Loucy (cell line): ENCODE measurements around the gene LAMA5.

Experiments used
- H2AFZ ChIP-seq: fragments of 200-600 bp; sonication (generic); 2 replicates; pipeline ENCODE4 v1.6.0; 2016; ENCODE audit warnings: antibody characterized with exemption, mild to moderate bottlenecking, low read length, moderate library complexity
- H3F3A ChIP-seq: fragments of 200-600 bp; 2 replicates; pipeline ENCODE4 v1.6.0; 2016; ENCODE audit warnings: antibody characterized with exemption, low read depth, mild to moderate bottlenecking
- H3K27me3 ChIP-seq: fragments of 200-600 bp; sonication (generic); 2 replicates; pipeline ENCODE4 v1.6.1; 2014; ENCODE audit warnings: low read length, mild to moderate bottlenecking; ENCODE audit not compliant: insufficient read depth, poor library complexity, severe bottlenecking
- H3K36me3 ChIP-seq: fragments of 200-600 bp; sonication (generic); 2 replicates; pipeline ENCODE4 v1.6.1; 2016; ENCODE audit warnings: low read length; ENCODE audit not compliant: insufficient read depth
- H3K4me1 ChIP-seq: fragments of 200-600 bp; sonication (generic); 2 replicates; pipeline ENCODE4 v1.5.1; 2014; ENCODE audit warnings: low read length, mild to moderate bottlenecking; ENCODE audit not compliant: insufficient read depth, poor library complexity, severe bottlenecking
- H3K4me2 ChIP-seq: fragments of 200-600 bp; sonication (generic); 2 replicates; pipeline ENCODE4 v1.6.0; 2014; ENCODE audit warnings: antibody characterized with exemption, low read length, low read depth, mild to moderate bottlenecking; ENCODE audit not compliant: poor library complexity, severe bottlenecking
- H3K4me3 ChIP-seq: fragments of 200-600 bp; sonication (generic); 2 replicates; pipeline ENCODE4 v1.5.1; 2014; ENCODE audit warnings: low read length, mild to moderate bottlenecking, mixed read lengths; ENCODE audit not compliant: poor library complexity, severe bottlenecking
- H3K79me2 ChIP-seq: fragments of 200-600 bp; sonication (generic); 2 replicates; pipeline ENCODE4 v1.6.1; 2014; ENCODE audit warnings: low read length; ENCODE audit not compliant: insufficient read depth
- H3K9ac ChIP-seq: fragments of 200-600 bp; sonication (generic); 2 replicates; pipeline ENCODE4 v1.6.0; 2014; ENCODE audit warnings: mild to moderate bottlenecking, low read depth, low read length, moderate library complexity; ENCODE audit not compliant: poor library complexity, severe bottlenecking
- H3K9me2 ChIP-seq: fragments of 200-600 bp; sonication (generic); replicated peaks from 2 replicates; pipeline ENCODE4 v1.6.1; 2016; ENCODE audit warnings: low read depth, low read length, mixed read lengths
- H3K9me3 ChIP-seq: fragments of 200-600 bp; sonication (generic); 2 replicates; pipeline ENCODE4 v1.6.1; 2014; ENCODE audit warnings: mild to moderate bottlenecking, antibody characterized with exemption, low read length, low read depth; ENCODE audit not compliant: insufficient read depth
- H4K20me1 ChIP-seq: fragments of 200-600 bp; sonication (generic); 2 replicates; pipeline ENCODE4 v1.6.0; 2014; ENCODE audit warnings: antibody characterized with exemption, low read length, mild to moderate bottlenecking; ENCODE audit not compliant: insufficient read depth, poor library complexity, severe bottlenecking
- EZH2phosphoT487 ChIP-seq: fragments of 200-600 bp; IDR thresholded peaks from 2 replicates; pipeline ENCODE4 v1.6.1; 2018; ENCODE audit warnings: antibody characterized with exemption, mild to moderate bottlenecking, moderate library complexity, borderline replicate concordance
- TF ChIP-seq, protein P1 (sequence below): fragments of 200-600 bp; sonication (generic); conservative IDR thresholded peaks from 2 replicates; pipeline ENCODE4 v1.5.1; 2014; ENCODE audit warnings: mild to moderate bottlenecking, antibody characterized with exemption, low read length

The LAMA5 gene

DNA sequence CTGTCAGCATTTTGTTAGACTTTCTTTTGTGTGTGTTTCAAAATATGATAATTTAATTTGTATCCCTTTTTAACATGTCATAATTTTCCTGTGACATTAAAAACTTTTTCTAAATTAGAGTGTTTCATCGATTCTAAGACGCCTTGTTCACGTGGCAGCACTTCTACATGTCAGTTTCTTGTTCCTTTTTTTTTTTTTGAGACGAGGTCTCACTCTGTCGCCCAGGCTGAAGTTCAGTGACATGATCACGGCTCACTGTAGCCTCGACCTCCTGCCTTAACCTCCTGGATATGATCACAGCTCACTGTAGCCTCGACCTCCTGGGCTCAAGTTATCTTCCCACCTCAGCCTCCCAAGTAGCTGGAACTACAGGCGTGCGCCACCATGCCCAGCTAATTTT lies 91.9 kb downstream of the LAMA5 start:
- no peaks in the 10 kb centered on the region for H3K79me2 ChIP-seq
- H3K4me1 ChIP-seq = no peaks in the 10 kb centered on the region
- no peak overlapping the region for H2AFZ ChIP-seq
- TF ChIP-seq, protein P1, sequence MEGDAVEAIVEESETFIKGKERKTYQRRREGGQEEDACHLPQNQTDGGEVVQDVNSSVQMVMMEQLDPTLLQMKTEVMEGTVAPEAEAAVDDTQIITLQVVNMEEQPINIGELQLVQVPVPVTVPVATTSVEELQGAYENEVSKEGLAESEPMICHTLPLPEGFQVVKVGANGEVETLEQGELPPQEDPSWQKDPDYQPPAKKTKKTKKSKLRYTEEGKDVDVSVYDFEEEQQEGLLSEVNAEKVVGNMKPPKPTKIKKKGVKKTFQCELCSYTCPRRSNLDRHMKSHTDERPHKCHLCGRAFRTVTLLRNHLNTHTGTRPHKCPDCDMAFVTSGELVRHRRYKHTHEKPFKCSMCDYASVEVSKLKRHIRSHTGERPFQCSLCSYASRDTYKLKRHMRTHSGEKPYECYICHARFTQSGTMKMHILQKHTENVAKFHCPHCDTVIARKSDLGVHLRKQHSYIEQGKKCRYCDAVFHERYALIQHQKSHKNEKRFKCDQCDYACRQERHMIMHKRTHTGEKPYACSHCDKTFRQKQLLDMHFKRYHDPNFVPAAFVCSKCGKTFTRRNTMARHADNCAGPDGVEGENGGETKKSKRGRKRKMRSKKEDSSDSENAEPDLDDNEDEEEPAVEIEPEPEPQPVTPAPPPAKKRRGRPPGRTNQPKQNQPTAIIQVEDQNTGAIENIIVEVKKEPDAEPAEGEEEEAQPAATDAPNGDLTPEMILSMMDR = no peak
- no peak for TF ChIP-seq EZH2phosphoT487
- H3K27me3 ChIP-seq = no peaks in the 10 kb centered on the region
- H4K20me1 ChIP-seq = no peaks in the 10 kb centered on the region
- no peak overlapping the region for H3K4me3 ChIP-seq
- H3K4me2 ChIP-seq = no peak overlapping the region
- H3K9me3 ChIP-seq = no peaks in the 10 kb centered on the region
- H3K36me3 ChIP-seq = peaks cover 68% of the 10 kb centered on the region; the same call in 1 of the 2 replicates
- no peaks in the 10 kb centered on the region for H3F3A ChIP-seq
- H3K9ac ChIP-seq = no peak overlapping the region
- no peaks in the 10 kb centered on the region for H3K9me2 ChIP-seq

DNA sequence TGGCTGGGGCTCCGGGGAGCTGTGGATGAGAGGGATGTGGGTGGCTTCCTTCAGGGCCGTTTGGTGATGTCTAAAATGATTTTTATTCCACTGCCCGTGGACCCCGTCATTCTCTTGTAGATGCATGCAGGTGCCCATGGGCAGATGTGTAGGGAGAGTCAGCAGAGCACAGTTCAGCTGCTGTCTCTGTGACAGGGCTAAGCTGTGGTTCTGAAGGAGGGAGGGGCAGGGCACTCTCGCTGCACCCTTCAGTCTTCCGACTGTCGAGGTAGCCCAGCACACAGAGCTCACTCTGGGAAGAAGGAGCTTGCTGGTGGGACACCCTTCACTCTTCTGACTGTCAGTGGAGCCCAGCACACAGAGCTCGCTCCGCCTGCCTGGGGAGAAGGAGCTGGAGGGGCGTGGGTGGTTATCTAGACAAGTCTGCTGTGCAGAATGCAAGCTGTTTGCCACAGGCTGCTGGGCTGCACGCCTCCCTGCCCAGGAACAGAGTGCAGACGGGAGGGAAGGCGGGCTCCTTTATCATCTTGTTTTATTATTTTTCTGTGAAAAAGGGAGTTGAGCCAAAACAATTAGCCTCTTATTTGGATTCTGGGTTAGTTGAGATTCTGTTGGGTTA lies 92.7 kb downstream of the LAMA5 start:
- peaks cover 67% of the 10 kb centered on the region; the same call in 1 of the 2 replicates for H3K36me3 ChIP-seq
- H3K79me2 ChIP-seq = no peaks in the 10 kb centered on the region
- TF ChIP-seq, protein P1 = no peak
- TF ChIP-seq EZH2phosphoT487 = no peak
- no peaks in the 10 kb centered on the region for H3K4me1 ChIP-seq
- H4K20me1 ChIP-seq = no peaks in the 10 kb centered on the region
- no peak overlapping the region for H3K4me2 ChIP-seq
- no peaks in the 10 kb centered on the region for H3K9me3 ChIP-seq
- H2AFZ ChIP-seq = no peak overlapping the region
- no peak overlapping the region for H3K4me3 ChIP-seq
- no peaks in the 10 kb centered on the region for H3K9me2 ChIP-seq
- H3K27me3 ChIP-seq = no peaks in the 10 kb centered on the region
- H3K9ac ChIP-seq = no peak overlapping the region
- H3F3A ChIP-seq = no peaks in the 10 kb centered on the region

DNA sequence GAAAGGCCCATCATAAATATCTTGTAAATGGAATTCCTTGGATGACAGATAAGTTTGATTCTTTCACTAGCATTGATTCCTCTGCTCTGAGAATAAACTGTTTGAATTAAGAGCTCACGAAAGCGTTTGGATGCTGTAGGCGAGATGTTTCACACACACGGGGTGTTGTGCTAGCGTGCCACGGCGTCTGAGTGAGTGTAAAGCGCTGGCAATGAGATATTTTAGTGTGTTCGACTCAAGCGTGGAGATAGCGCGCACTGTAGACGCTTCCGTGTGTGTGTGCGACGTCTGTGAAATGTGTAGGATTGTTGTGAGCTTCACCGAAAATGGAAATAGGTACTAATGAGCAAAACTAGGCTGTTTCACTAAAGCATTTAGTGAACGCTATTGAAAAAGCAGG lies 93.7 kb downstream of the LAMA5 start:
- no peak for TF ChIP-seq EZH2phosphoT487
- TF ChIP-seq, protein P1 = no peak
- Histone ChIP-seq H3K4me3 (no peak overlapping the region), H4K20me1 (no peaks in the 10 kb centered on the region), H3K36me3 (peaks cover 66% of the 10 kb centered on the region; the same call in 1 of the 2 replicates), H3K9me2 (no peaks in the 10 kb centered on the region), H3K4me2 (no peak overlapping the region), H2AFZ (no peak overlapping the region), H3K9me3 (no peaks in the 10 kb centered on the region), H3F3A (no peaks in the 10 kb centered on the region), H3K9ac (no peak overlapping the region), H3K27me3 (no peaks in the 10 kb centered on the region), H3K4me1 (no peaks in the 10 kb centered on the region), H3K79me2 (no peaks in the 10 kb centered on the region)
